ENCODE measurements around the gene LHFPL3.

LHFPL3 gene

DNA sequence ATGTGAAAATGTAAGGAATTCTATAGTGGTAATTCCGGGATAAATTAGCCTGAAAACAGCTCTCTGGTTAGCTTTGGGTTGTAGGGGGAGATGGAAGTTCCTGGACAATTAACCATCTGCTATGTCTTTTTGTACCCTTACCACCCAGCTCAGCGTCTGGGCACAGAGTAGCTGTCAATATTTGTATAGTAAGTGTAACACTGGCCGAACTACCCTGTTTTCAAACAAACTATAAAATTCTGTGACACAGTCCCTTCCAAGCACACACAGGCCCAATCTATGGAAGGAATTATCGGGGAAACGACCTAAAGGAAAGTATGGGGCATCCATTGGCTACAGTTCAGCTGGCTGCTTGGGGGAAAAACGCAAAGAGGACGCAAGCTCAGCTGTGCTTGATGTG is 869 bp upstream of the LHFPL3 start:
- Histone ChIP-seq H3K27me3 (peaks cover 62% of the 10 kb centered on the region), H3K9me3 (no peaks in the 10 kb centered on the region), H3K36me3 (no peaks in the 10 kb centered on the region), H3K4me3 (ENCODE audit: low read depth in 1 of 2, low read length in 1 of 2) (no peak overlapping the region), H3K4me1 (ENCODE audit: control insufficient read depth in 1 of 2, insufficient read depth in 1 of 2, low read depth in 1 of 2, low read length in 1 of 2) (no peaks in the 10 kb centered on the region), H3K27ac (no peak overlapping the region)
- TF ChIP-seq, protein P1, sequence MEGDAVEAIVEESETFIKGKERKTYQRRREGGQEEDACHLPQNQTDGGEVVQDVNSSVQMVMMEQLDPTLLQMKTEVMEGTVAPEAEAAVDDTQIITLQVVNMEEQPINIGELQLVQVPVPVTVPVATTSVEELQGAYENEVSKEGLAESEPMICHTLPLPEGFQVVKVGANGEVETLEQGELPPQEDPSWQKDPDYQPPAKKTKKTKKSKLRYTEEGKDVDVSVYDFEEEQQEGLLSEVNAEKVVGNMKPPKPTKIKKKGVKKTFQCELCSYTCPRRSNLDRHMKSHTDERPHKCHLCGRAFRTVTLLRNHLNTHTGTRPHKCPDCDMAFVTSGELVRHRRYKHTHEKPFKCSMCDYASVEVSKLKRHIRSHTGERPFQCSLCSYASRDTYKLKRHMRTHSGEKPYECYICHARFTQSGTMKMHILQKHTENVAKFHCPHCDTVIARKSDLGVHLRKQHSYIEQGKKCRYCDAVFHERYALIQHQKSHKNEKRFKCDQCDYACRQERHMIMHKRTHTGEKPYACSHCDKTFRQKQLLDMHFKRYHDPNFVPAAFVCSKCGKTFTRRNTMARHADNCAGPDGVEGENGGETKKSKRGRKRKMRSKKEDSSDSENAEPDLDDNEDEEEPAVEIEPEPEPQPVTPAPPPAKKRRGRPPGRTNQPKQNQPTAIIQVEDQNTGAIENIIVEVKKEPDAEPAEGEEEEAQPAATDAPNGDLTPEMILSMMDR (IDR thresholded peaks at IDR 0.05), result no peak

DNA sequence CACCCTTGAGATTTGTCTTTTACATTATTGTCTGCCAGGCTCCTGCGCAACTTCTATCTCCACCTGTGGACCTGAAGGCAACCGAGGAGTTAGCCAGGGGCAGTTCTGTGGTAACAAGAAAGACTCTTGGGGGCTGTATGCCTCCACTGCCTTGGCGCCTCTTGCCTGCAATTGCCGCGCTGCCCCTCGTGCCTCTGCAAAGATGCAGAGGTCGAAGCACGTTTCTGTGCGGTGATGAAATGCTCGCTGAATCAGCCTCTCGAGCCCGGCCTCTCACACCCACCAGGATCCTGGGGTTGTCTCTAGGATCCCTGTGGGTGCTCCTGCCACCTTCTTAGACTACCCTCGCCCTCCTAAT is 486 bp upstream of the LHFPL3 start:
- Histone ChIP-seq H3K36me3 (no peaks in the 10 kb centered on the region), H3K27me3 (peaks cover 62% of the 10 kb centered on the region), H3K4me3 (ENCODE audit: low read depth in 1 of 2, low read length in 1 of 2) (no peak overlapping the region), H3K27ac (no peak overlapping the region), H3K9me3 (no peaks in the 10 kb centered on the region), H3K4me1 (ENCODE audit: control insufficient read depth in 1 of 2, insufficient read depth in 1 of 2, low read depth in 1 of 2, low read length in 1 of 2) (no peaks in the 10 kb centered on the region)
- TF ChIP-seq, protein P1 (IDR thresholded peaks at IDR 0.05), result no peak

DNA sequence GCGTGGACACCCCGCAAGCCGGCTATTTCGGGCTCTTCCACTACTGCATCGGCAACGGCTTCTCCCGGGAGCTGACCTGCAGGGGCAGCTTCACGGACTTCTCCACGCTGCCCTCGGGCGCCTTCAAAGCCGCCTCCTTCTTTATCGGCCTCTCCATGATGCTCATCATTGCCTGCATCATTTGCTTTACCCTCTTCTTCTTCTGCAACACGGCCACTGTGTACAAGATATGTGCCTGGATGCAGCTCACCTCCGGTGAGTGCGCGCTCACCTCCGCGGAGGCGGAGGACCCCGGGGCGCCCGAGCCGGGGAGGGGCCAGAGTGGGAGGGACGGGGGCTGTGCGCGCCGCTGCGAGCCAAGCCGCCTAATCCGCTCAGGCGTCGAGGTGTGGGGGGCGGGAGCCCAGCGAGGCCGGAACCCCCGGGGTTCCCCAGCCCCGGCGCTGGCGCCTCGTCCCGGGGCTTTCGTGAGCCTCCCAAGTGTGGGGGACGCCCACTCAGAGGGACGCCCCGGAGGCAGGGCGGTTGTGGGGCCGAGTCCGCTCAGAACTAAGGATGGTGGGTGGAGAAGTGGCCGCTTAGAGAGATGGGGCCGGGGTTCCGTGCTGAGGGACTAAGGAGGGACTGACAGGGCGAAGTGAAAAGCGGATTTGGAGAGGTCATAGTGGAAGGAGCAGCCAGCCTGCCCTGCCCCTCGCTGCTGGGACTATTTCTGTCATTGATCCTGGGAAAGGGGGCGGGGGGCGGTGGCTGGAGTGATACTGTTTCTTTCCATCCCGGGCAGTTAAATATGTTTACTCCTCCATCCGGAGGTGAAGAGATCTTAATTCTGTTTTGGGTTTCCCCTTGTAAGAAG is 795 bp downstream of the LHFPL3 start:
- peaks cover 69% of the 10 kb centered on the region for H3K27me3 ChIP-seq
- H3K4me3 ChIP-seq (ENCODE audit: low read depth in 1 of 2, low read length in 1 of 2), result no peak overlapping the region
- no peaks in the 10 kb centered on the region for H3K4me1 ChIP-seq (ENCODE audit: control insufficient read depth in 1 of 2, insufficient read depth in 1 of 2, low read depth in 1 of 2, low read length in 1 of 2)
- H3K27ac ChIP-seq, result no peak overlapping the region
- no peaks in the 10 kb centered on the region for H3K9me3 ChIP-seq
- no peaks in the 10 kb centered on the region for H3K36me3 ChIP-seq
- TF ChIP-seq, protein P1 (IDR thresholded peaks at IDR 0.05), result no peak

DNA sequence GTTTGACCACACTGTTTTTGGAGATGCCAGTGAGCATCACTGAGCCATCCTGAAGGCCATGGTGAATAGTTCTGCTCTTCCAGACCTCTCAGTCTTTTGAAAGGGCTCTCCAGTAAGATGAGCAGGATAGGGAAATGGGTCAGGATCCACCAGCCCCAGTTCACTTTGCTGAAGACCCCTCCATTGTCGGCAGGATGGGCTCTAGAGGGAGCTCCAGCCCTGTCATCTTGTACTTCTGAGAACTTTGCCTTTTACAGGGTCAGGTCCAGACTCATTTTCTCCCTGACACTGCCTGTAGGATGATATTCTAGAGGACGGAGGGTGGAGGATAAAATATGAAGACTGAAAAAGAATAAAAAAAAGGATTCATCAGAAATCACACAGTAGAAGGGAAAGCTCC is 13.1 kb downstream of the LHFPL3 start:
- Histone ChIP-seq H3K4me1 (ENCODE audit: control insufficient read depth in 1 of 2, insufficient read depth in 1 of 2, low read depth in 1 of 2, low read length in 1 of 2) (no peaks in the 10 kb centered on the region), H3K27ac (no peak overlapping the region), H3K4me3 (ENCODE audit: low read depth in 1 of 2, low read length in 1 of 2) (no peak overlapping the region), H3K36me3 (no peaks in the 10 kb centered on the region), H3K9me3 (no peaks in the 10 kb centered on the region), H3K27me3 (no peaks in the 10 kb centered on the region)
- TF ChIP-seq, protein P1 (IDR thresholded peaks at IDR 0.05), result no peak

DNA sequence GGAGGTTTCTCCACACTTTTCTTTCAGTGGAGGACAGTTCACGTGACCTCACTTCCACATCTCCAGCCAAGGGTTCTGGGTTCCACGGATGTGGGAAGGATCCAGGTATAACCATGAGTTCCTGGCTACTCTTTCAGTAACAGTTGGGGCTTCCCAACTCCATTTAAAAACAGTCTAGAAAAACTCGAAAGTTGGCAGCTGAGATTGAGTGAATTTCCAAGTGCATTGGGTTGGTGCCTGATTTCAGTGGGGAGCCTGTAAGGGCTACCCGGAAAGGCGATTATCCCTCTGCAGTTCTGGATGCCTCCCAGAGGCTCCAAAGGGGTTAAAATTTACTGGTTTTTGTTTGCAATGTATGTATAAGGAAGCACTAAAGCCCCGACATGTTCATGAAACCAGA is 24.3 kb downstream of the LHFPL3 start:
- Histone ChIP-seq H3K36me3 (no peaks in the 10 kb centered on the region), H3K4me1 (ENCODE audit: control insufficient read depth in 1 of 2, insufficient read depth in 1 of 2, low read depth in 1 of 2, low read length in 1 of 2) (no peaks in the 10 kb centered on the region), H3K27ac (no peak overlapping the region), H3K27me3 (no peaks in the 10 kb centered on the region), H3K9me3 (no peaks in the 10 kb centered on the region), H3K4me3 (ENCODE audit: low read depth in 1 of 2, low read length in 1 of 2) (no peak overlapping the region)
- TF ChIP-seq, protein P1 (IDR thresholded peaks at IDR 0.05), result no peak

Measured in neutrophil (primary cell).